Middle frontal gyrus (tissue), 1 donor: ENCODE results near the gene NRF1.
"Not testable (repeated sequence)": the region's sequence is repeated elsewhere in the genome, so short reads cannot be mapped to it uniquely, and the experiment has no call there.

Experiments used
- DNase-seq: peaks from one replicate; pipeline ENCODE4 v3.0.0-alpha.2; 2015; ENCODE audit warnings: low spot score; ENCODE audit errors: extremely low spot score

Gene NRF1

DNA sequence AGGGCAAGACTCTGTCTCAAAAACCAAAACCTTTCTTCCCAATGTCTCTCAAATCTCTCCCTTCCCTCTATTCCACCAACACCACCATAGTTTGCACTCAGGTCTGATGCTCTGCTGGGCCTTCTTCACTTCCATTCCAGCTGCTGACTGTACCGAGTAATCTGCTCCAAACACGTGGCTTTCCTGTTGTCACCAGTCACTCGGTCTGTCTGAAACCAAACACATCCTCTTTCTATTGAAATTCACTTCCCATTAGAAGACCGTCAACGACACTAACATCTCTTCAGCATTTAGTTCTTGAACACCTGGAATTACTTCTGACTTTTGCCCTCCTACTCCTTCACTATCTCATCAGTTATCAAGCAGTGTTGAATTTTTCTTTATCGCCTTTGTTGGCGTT lies 4.7 kb upstream of the NRF1 start:
- DNase-seq: no peak

DNA sequence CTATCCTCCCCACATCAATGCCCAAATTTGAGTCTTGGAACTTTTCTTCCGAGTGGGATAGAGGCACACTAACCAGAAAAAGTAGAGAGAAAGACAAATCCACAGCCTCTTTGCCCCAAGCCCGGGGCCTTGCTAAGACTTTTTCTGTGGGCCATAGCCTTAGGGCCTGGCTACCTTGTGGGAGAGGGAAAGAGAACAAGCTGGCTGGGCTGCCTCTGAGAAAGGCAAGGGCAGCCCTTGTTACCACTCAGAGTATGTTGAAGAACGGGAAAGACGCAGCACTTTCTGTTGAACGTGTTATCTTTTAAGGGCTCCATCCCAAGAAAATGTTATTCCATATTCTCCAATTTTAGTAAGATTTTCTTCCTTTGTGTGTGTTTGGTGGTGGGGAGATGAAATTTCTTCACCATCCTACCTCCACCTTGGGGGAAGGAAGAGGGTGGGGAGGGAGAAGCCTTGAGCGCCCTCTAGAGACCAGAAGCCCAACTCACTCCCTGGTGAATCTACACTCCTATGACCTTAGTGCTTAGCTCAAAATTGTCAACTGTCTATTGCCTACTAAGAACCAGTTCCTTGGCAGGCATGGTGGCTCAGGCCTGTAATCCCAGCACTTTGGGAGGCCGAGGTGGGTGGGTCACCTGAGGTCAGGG lies 3.9 kb upstream of the NRF1 start:
- DNase-seq: no peak

DNA sequence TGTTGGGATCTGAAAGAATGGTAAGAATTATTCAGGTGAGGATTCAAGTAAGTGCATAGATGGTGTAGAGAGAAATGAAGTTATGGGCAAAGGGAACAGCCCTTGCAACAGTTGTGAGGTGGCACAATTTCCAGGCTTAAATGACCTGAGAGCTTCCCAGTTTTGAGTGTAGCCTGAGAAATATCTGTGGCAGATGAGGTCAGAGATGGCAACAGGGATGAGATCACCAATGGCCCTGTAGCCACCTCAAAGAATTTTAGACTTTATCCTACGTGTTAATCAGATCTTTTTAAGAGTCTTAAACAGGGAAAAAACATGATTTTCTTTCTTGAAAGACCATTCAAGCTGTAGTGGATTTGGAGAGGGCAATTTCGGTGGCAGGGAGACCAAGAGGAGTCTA lies 1.9 kb upstream of the NRF1 start:
- DNase-seq: no peak

DNA sequence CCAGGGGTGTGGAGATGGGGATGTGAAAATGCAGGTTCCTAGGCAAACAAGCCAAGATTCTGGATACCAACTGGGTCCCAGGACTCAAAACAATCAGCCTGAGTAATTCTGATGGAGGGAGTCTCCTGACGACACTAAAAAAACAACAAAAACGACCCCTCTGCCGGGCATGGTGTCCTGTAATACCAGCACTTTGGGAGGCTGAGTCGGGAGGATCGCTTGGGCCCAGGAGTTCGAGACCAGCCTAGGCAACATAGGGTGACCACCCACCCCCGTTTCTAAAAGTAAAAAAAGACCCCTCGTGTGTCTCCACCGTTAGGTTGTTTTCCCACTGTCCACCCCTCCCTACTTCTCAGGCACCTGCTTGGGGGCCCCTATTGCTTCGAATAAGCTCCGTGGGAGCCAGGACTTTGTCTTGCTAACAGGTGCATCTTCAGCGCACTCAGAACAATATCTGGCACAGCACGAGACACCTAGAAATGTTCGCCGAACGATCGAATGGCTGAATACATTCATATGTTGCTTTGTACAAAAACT lies 743 bp upstream of the NRF1 start:
- no peak for DNase-seq

DNA sequence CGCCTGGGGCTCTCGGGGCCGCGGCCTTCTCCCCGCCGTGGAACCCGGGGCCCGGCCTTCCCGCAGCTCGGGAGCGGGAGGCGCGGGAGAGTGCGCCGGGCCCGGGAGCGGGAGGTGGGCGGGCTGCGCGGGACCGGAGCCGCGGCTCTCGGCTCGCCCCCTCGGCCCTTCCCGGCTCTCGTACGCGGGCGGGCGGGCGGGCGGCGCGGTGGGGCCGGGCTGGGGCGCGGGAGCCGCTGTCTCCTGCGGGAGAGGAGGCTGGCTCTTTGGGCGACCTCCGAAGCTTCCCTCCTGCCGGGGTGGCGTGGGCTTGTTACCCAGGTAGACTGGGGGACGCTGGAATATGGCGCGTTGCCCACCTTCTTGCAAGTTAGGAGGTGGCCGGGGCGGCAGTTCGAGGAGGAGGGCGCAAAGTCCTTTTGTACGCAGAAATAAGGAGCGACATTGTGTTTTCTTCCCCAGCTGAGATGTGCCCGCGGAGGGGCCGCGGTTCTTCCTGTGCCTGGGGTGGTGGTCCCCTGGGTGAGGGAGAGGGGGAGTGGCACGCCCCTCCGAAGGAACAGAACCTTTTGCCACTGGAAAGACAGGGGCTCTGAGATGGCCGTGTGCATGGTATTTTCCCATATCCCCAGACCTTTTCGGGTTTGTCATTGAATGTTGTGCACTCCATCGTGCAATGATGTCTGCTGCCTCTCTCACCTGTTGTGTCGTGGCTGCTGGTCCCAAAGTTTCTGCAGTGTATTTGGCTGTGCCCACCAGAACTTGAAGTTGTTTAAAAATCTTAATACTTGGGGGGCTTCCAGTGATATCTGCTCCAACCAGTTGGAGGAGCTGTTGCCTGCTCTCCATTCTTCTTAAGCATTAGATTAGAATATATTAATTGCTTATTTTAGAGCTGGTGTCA lies 844 bp downstream of the NRF1 start:
- no peak for DNase-seq

DNA sequence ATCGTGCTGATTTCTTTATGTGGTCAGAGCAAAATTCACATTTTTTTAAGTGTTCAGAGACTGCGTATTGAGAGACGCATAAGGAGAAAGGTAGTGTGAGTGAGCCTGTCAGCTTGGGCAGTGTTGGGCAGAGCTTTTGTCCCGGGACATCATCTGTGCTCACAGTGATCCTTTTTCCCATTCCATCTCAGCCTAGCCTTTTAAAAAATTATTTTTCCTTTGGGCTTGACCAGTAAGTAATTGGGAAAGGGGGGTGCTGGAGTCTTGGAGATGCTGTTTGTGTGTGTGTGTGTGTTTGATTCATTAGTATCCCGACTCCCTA lies 1.5 kb downstream of the NRF1 start:
- no peak for DNase-seq

DNA sequence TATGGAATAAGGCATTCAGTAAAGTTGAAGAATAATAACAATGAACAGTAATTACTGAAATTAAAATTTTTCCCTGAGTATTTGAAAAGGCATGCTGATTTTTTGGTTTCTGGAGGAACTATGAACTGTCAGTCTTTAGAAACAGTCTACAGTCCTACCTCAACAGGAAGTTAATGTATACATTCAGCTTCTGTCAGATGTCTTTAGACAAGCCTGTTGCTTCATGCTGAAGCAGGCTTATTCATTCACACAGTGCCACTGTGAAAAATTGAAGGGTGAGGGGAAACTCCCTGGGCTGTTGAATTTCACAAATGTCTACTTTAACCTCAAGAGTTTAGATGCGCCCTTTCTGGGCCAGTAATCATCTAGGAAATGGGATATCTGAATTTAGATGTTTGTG lies 3.5 kb downstream of the NRF1 start:
- DNase-seq: no peak

DNA sequence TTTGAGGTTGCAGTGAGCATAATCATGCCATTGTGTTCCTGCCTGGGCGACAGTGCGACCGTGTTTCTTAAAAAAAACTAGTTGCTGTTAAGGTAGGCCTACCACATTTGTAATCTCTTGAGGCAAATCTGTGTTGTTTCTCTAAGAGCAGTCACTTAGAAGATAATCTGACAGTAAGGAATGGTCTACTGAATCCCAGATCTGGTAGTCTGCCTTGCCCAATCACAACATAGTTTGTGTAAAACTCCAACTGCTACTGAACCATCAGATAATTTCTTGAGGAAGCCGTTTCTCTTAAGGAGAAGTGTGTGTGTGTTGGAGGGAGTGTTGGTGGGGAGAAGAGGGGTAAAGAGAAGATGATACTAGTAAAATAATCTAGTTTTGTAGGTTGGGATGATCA lies 5.0 kb downstream of the NRF1 start:
- DNase-seq: no peak

DNA sequence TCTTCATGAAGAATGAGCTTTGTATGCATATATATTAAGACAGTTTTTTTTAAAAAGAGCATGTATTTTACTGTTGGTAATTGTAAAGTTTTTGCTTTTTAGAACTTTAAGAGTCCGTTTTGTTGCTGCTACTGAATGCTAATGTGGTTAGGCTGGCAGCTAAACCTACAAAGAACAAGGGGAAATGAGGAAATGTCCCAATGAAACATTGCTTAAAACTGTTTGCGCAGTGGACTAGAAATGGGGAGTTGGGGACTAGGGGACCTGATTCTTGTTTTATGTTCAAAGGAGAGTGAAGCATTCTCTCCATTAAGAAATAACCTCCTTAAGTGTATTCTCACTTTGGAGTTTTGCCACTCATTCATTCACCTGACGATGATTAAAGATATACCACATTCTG lies 5.7 kb downstream of the NRF1 start:
- DNase-seq: no peak

DNA sequence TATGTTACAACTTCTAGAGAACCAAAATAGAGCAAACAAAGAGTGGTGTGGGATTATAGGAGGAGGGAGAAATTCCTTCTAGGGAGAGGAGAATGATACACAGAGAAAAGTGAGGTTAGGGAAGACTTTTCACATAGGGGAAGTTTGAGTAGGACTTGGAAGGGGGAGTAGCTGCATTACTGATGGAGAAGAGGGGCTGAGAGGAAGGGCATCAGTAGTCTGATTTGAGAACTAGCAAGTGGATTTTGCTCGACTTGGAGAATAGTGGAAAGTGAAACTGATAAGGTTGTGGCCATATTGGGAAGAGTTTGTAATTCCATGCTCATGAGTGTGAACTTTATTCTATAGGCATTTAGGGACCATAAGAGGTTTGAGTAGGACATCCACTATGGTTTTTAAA lies 6.1 kb downstream of the NRF1 start:
- no peak for DNase-seq

DNA sequence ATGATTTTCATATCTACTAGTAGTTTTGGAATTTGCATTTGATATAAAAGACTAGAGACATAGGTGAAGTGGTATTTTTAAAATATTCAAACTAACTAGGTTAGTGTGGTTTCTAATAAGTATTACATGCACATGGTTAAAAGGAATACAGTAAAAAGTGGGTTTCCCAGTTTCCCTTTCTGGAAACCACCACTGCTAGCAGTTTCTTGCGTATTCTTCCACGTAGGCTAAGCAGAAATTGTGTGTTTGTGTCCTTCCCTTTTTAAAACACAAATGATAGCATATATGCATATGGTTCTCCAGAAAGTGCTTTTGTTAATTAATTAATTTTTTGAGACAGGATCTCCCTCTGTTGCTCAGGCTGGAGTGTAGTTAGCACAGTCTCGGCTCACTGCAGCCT lies 15.4 kb downstream of the NRF1 start:
- no peak for DNase-seq

DNA sequence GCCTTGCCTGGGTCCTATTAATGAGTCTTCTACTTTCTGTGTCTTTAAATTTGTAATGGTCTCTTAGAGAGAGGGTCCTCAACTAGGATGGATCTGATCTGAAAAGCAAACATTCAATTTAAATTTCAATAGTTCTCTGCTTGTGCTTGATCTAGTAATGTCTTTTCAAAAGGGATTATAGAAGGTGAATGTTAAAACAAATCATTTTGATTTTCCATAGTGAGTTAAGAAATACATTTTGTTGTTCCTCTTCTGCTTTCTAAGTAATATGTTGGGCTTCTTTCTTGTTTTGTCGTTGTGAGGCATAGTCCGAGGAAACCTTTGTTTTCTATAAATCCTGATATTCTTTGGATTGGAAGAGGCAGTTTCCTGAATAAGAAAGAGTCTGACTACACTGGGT lies 18.8 kb downstream of the NRF1 start:
- DNase-seq: no peak

DNA sequence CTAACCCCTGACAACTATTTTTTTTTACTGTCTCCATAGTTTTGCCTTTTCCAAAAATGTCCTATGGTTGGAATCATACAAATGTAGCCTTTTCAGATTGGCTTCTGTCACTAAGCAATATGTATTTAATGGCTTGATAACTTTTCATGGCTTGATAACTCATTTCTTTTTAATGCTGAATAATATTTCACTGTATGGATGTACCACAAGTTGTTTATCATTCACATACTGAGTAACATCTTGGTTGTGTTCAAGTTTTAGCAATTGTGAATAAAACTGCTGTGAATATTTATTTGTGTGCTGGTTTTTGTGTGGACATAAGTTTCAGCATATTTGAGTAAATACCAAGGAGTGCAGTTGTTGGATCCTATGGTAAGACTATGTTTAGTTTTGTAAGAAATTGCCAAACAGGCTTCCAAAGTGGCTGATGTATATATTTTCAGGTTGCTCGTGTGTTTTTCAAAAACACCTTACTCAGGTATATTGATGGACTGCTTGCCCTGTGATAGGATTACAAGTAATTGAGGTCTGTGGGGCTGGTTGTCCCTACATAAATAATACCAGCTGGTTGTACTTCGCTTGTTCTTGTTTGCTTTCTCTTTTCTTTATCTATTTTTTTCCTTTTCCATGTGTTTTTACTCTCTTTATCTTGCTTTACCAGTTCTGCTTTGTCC lies 23.0 kb downstream of the NRF1 start:
- DNase-seq: no peak

DNA sequence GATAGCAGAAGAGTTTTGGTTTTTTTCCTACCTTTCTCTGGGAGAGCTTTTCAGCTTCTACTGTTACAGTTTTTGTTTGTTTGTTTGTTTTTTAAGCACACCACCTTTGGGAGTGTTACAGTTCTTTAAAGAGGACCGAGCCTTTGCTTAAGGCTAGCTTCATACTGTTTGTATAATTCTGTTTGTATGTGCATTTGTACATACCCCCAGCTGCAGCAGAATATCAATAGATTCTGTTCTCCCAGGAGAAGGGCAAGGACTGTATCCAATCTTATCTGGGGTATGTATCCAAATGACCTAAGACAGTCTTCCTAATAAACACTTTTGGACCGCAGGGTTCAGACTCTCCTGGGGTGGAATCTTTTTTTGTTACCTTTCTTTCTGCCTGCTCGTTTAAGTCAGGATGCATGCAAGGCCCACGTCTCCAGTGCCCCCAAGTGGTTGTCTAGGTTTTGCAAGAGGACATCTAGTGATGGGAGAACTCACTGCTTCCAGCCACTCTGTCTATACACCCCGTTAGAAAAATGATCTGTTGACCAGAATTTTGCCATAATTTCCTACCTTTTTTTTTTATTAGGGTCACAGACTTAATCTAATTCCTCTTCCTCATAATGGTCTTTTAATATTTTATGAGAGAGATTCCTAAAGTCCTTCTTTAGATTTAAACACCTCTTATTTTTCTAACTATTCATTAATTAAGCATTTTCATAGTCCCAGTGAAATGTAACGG lies 23.9 kb downstream of the NRF1 start:
- DNase-seq: peak; percentile 65

DNA sequence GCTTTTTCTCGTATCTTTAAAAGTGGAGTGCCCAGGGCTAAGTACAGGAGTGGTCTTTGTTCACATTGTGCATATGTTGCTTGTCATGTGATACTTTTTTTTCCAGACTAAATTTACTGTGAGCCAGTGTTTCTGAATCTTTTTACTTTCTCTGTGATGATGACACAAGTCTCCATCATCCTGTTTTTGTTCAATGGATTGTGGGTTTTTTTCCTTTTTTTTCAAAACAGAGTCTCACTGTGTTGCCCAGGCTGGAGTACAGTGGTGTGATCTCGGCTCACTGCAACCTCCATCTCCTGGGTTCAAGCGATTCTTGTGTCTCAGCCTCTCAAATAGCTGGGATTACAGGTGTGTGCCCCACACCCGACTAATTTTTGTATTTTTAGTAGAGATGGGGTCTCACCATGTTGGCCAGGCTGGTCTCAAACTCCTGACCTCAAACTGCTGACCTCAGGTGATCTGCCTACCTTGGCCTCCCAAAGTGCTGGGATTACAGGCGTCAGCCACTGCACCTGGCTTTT lies 24.6 kb downstream of the NRF1 start:
- not testable (repeated sequence) for DNase-seq

DNA sequence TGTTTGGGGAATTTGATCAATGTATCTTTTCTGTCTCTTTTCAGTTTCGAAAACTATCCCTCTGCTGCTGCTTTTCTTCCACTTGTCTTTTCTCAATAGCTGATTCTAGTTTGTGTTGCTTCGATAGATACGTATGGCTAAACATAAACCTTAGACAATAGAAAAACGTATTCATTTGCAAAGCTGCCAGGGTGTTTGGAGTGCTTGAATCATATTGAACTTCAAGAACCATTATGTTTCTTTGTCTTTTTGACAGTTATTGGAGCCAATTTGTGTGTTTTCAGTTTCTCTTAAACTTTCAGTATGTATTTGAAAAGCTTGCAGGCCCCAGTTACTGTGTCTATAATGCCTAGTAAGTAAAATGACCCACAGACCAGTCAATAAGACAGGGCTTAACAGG lies 25.1 kb downstream of the NRF1 start:
- no peak for DNase-seq

DNA sequence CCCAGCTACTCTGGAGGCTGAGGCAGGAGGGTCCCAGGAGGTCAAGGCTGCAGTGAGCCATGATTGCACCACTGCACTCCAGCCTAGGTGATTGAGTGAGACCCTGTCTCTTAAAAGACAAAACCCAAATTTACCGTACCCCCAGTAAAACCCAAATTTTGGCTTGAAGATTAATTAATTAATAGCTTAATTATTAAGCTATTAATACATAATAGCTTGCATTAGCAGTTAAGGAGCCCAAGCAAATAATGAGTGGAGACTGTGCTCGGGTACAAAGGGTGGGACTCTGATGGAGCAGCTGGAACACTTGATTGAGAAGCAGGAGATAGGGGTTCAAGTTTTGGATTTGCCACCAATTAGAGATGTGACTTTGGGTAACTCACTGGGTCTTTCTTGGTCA lies 28.9 kb downstream of the NRF1 start:
- DNase-seq: no peak

DNA sequence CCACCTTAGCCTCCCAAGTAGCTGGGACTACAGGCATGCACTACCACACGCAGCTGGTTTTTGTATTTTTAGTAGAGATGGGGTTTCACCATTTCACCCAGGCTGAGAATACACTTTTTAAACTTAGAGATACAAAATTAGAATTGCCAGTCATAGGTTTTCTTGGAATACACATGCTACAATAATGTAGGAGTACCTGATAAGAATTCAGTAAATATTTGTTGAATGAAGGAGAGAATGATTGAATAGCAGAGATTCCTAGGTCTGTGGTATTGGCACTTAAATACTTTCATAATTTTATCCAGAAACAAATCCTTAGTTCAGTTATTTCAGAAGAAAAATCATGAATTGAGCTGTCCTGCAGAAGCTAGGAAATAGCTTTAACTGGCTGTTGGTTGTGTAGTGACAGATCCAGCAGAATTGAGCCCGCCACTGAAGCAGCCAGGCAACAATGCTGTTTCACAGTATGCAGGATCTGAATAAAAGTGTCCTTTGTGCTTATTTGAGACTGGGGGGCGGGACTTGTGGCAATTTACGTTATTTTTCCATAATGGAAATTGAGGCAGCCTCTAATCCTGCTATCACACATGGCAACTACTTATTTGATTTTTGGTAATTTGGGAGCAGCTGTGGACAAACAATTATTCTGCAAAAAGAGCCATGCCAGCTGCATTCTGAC lies 31.5 kb downstream of the NRF1 start:
- DNase-seq: no peak

DNA sequence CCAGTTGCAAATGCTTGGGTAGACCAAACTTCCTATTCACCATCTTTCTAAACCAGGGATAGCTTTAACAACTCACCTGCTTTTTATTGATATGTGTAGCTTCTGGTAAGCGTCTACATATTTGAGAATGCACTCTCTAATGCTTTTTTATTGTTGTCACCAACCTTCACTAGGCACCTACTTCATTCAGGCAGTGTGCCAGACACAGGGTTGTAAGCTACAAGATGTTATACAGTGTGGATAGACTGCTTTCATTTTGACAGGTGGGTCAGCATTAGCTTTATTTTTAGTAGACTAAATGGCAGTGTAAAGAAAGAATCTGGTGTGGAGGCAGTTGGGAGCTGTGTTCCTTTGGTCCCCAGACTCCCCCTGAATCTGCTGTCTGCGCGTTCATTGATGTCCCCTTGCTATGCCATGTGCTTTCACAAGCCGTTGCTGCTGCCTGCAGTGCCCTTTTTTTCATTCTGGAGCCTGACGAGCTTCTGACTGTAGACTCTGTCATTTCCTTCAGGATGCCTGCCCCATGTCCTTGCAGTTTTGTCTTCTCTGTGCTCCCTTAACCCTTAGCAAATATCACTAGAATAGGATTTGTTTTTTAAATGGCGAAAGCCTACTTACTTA lies 32.1 kb downstream of the NRF1 start:
- DNase-seq: no peak

DNA sequence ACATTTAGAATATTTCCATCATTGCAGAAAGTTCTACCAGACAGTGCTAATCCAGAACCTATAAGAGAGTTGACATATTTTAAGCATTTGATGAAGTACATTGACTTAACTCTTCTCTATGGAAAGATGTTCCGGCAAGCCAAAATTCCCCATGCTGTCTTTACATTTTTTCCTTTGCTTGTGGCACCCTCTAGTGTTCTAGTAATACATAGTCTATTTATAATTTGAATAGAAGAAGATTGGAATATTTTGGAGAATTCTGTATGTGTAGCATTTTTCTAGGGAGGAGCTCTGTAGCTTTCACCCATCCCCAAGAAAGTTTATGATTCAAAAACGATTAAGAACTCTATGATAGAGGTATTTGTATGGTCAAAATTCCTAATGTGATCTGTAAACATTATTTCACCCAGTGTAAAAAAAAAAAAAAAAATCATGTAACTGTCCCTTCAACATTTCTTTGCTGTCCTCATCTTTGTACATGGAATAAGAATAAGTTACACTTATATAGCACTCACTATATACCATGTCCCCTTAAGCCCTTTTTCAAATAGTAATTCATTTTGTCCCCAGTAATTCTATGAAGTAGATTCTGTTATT lies 33.2 kb downstream of the NRF1 start:
- no peak for DNase-seq
